MCF 10A (cell line): Measurements from ENCODE around the gene DNAJB2. TPM values are rescaled to one million over a fixed set of nuclear protein-coding genes. Genes with fewer than 3 reads are reported as not detected.
"Not testable (repeated sequence)": the region's sequence is repeated elsewhere in the genome, so short reads cannot be mapped to it uniquely, and the experiment has no call there.

ENCODE experiments used
- BruUV-seq: library from RNA; stranded (reverse); fragments of 400-500 nt; replicated peaks from 2 replicates; lab custom pipeline; 2021; lab: Mats Ljungman, UMichigan
- CTCF ChIA-PET: fragments of 300-600 bp; sonication (Branson Sonifier 250); formaldehyde crosslinking; extraction: SDS; loops from one replicate; lab custom pipeline; 2021; ENCODE audit warnings: antibody characterized with exemption, inconsistent platforms; lab: Yijun Ruan, JAX
- POLR2A ChIA-PET: fragments of 300-600, 350-650 bp; sonication (Branson Sonifier 250); formaldehyde crosslinking; extraction: SDS; loops from one replicate; lab custom pipeline; 2020; ENCODE audit warnings: antibody characterized with exemption, inconsistent platforms; lab: Yijun Ruan, JAX
- DNase-seq: peaks from one replicate; pipeline ENCODE4 v3.0.0-alpha.2; 2018; ENCODE audit not compliant: unreplicated experiment
- H3K27ac Mint-ChIP-seq: one replicate; pipeline ENCODE4 v1.8.0; 2022; ENCODE audit warnings: mild to moderate bottlenecking, low read depth, mixed read lengths; ENCODE audit not compliant: unreplicated experiment
- H3K27me3 Mint-ChIP-seq: one replicate; pipeline ENCODE4 v1.8.0; 2022; ENCODE audit warnings: mixed read lengths; ENCODE audit not compliant: insufficient read depth, unreplicated experiment
- H3K36me3 Mint-ChIP-seq: one replicate; pipeline ENCODE4 v1.8.0; 2022; ENCODE audit warnings: mild to moderate bottlenecking, moderate library complexity, mixed read lengths; ENCODE audit not compliant: insufficient read depth, unreplicated experiment
- H3K4me1 Mint-ChIP-seq: one replicate; pipeline ENCODE4 v1.8.0; 2022; ENCODE audit warnings: mixed read lengths; ENCODE audit not compliant: insufficient read depth, unreplicated experiment
- H3K4me3 Mint-ChIP-seq: one replicate; pipeline ENCODE4 v1.8.0; 2022; ENCODE audit warnings: mild to moderate bottlenecking, moderate library complexity, mixed read lengths; ENCODE audit not compliant: unreplicated experiment
- H3K9me3 Mint-ChIP-seq: one replicate; pipeline ENCODE4 v1.8.0; 2022; ENCODE audit warnings: mixed read lengths; ENCODE audit not compliant: unreplicated experiment
- CTCF ChIP-seq: fragments of 200-600 bp; IDR thresholded peaks from one replicate; pipeline ENCODE4 v1.8.0; 2022; ENCODE audit warnings: antibody characterized with exemption, mild to moderate bottlenecking; ENCODE audit not compliant: unreplicated experiment
- intact Hi-C: fragments of 100-400 bp; cut with micrococcal nuclease; formaldehyde crosslinking; loops from 2 replicates; pipeline ENCODE4 v1.14.1; 2022
- total RNA-seq: library from RNA; stranded (reverse); gene quantifications from 2 replicates; pipeline ENCODE4 v1.2.3, GENCODE V29; 2022

DNAJB2 gene
- total RNA-seq, 1 experiment from 2014 or later = 59.8 TPM

GRCh38 chr2:219286436-219287115 is 7.4 kb downstream of the DNAJB2 start:
- ChIA-PET POLR2A (interaction anchor here (0.8 to 11.1 kb wide), 10 partner anchors 9 to 128 kb away, joined by 3 to 170 read pairs (median 12); partner anchors contain the start of genes ABCB6, ANKZF1, ATG9A and CNPPD1), CTCF (interaction anchor here (0.6 to 18.2 kb wide), 8 partner anchors 9 to 388 kb away, joined by 3 to 445 read pairs (median 4); partner anchors contain the start of gene DNAJB2)
- Mint-ChIP-seq H3K4me1 (peaks cover 39% of the 10 kb centered on the region), H3K36me3 (peaks cover 29% of the 10 kb centered on the region), H3K27me3 (no peaks in the 10 kb centered on the region), H3K27ac (peak overlapping the region; percentile 89), H3K4me3 (peak overlapping the region; percentile 62), H3K9me3 (no peaks in the 10 kb centered on the region)
- intact Hi-C loops = no loop called here
- BruUV-seq = TSS peak; percentile 52
- TF ChIP-seq CTCF = no peak
- DNase-seq = peak; percentile 89

- peak overlapping the region; percentile 89 for H3K27ac Mint-ChIP-seq
- peaks cover 29% of the 10 kb centered on the region for H3K36me3 Mint-ChIP-seq
- H3K9me3 Mint-ChIP-seq, H3K4me3 Mint-ChIP-seq, intact Hi-C loops, H3K27me3 Mint-ChIP-seq, DNase-seq, BruUV-seq: not testable (repeated sequence)
- ChIA-PET CTCF (interaction anchor here (1.0 to 18.2 kb wide), 5 partner anchors 9 to 133 kb away, joined by 3 to 445 read pairs (median 4); partner anchors contain the start of gene DNAJB2), POLR2A (interaction anchor here (1.2 to 11.1 kb wide), 8 partner anchors 10 to 128 kb away, joined by 5 to 170 read pairs (median 16); partner anchors contain the start of genes ABCB6, ANKZF1, ATG9A and CNPPD1)
- H3K4me1 Mint-ChIP-seq = peaks cover 39% of the 10 kb centered on the region
These were observed 7.9 kb downstream of the DNAJB2 start for GRCh38 chr2:219287116-219287440.

- no peaks in the 10 kb centered on the region for H3K27me3 Mint-ChIP-seq
- peaks cover 24% of the 10 kb centered on the region for H3K36me3 Mint-ChIP-seq
- no peak for DNase-seq
- BruUV-seq = no TSS peak
- peaks cover 38% of the 10 kb centered on the region for H3K4me1 Mint-ChIP-seq
- H3K9me3 Mint-ChIP-seq = no peaks in the 10 kb centered on the region
- intact Hi-C loops = no loop called here
- ChIA-PET POLR2A (interaction anchor here (1.4 to 11.1 kb wide), 9 partner anchors 10 to 129 kb away, joined by 4 to 170 read pairs (median 15); partner anchors contain the start of genes ANKZF1, ATG9A, CNPPD1 and DNAJB2), CTCF (interaction anchor here (0.9 to 18.2 kb wide), 6 partner anchors 9 to 112 kb away, joined by 3 to 445 read pairs (median 13); partner anchors contain the start of gene DNAJB2)
- H3K27ac Mint-ChIP-seq = peak overlapping the region; percentile 89
- H3K4me3 Mint-ChIP-seq = no peak overlapping the region
- no peak for TF ChIP-seq CTCF
These were observed 8.6 kb downstream of the DNAJB2 start for GRCh38 chr2:219287580-219288265.

GRCh38 chr2:219289195-219289536 is 10.0 kb downstream of the DNAJB2 start:
- Mint-ChIP-seq H3K9me3 (no peaks in the 10 kb centered on the region), H3K36me3 (peaks cover 13% of the 10 kb centered on the region), H3K4me1 (peaks cover 40% of the 10 kb centered on the region), H3K27ac (peak overlapping the region; percentile 76), H3K4me3 (no peak overlapping the region), H3K27me3 (no peaks in the 10 kb centered on the region)
- BruUV-seq = no TSS peak
- POLR2A ChIA-PET = interaction anchor here (0.7 to 11.1 kb wide), 13 partner anchors 12 to 135 kb away, joined by 3 to 170 read pairs (median 4); partner anchors contain the start of genes ANKZF1, ATG9A, CNPPD1 and DNAJB2
- DNase-seq = no peak
- CTCF ChIA-PET = interaction anchor here (1.3 to 17.4 kb wide), 3 partner anchors 10 to 41 kb away, joined by 3 to 445 read pairs (median 7); partner anchors contain the start of gene DNAJB2
- TF ChIP-seq CTCF = no peak
- intact Hi-C loops = loop anchor here (1.0 kb wide), 1 partner anchor 10 kb away; the partner anchor contains the start of gene DNAJB2
